GM12874 (cell line): Measurements from ENCODE around the gene TRPM8.

Experiments used
- TF ChIP-seq, protein P1 (sequence below): IDR thresholded peaks from 2 replicates; pipeline ENCODE4 v1.5.1; 2011; ENCODE audit warnings: low read depth, mild to moderate bottlenecking, control low read depth, low read length, moderate library complexity; ENCODE audit not compliant: insufficient read depth

Gene TRPM8

DNA sequence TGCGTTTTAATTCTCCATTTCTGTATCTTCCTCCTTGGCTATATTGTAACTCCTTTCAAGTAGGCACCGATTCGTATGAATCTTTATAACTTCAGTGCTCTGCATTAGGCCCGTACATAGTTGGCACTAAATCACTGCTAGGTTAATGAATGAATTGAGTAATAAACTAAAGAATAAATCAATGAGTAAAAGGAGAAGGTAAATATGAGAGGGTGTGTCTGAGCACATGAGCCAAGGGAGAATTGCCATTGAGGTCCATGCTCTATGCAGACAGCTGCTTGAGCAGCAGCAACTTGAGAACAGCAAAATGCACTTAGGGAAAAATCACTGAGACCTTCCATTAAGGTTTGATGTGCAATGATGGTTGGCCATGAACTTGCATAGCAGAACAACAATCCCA is 11.2 kb upstream of the TRPM8 start:
- TF ChIP-seq, protein P1, sequence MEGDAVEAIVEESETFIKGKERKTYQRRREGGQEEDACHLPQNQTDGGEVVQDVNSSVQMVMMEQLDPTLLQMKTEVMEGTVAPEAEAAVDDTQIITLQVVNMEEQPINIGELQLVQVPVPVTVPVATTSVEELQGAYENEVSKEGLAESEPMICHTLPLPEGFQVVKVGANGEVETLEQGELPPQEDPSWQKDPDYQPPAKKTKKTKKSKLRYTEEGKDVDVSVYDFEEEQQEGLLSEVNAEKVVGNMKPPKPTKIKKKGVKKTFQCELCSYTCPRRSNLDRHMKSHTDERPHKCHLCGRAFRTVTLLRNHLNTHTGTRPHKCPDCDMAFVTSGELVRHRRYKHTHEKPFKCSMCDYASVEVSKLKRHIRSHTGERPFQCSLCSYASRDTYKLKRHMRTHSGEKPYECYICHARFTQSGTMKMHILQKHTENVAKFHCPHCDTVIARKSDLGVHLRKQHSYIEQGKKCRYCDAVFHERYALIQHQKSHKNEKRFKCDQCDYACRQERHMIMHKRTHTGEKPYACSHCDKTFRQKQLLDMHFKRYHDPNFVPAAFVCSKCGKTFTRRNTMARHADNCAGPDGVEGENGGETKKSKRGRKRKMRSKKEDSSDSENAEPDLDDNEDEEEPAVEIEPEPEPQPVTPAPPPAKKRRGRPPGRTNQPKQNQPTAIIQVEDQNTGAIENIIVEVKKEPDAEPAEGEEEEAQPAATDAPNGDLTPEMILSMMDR, result no peak

DNA sequence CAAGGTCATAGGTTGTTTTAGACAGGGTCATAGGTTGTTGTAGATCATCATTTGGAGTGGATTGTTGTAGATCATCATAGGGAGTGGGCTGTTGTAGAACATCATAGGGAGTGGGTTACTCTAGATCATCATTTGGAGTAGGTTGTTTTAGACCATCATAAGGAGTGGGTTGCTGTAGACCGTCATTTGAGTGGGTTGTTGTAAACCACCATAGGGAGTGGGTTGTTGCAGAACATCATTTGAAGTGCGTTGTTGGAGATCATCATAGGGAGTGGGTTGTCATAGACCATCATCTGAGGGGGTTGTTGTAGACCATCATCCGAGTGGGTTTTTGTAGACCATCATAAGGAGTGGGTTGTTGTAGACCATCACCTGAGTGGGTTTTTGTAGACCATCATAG is 9.5 kb upstream of the TRPM8 start:
- TF ChIP-seq, protein P1, result no peak

DNA sequence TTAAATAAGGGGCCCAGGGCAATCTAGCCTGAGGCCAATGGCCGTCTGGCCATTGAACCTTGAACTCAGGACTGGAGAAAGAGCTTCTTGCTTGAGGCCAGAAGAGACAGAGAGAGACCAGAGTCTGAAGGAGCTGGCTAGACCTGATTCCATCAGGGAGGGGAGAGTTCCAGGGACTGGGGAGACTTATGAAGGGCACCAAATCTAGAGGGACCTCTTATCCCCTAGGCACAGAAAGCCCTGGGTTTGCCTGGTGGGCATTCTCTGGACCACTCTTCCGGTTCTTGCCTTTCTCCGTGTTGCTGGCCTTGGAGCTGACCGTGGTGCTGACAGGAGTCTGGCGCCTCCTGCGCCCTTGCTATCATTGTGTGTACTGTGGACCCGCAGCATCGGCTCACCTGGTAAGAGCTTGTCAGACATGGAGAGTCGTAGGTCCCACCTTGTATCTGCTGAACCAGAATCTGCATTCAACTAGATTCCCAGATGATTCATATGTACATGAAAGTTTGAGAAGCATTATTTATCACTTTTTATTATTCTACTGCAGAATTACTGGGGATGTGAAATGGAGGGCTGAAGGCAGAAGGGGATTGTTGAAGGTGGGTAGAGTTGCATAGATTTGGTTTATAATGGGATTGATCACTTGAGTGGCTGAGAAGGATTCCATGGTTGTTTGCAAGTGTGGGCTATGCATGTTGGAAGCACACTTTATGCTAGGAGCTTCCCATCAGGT is 4.3 kb upstream of the TRPM8 start:
- TF ChIP-seq, protein P1, result no peak

DNA sequence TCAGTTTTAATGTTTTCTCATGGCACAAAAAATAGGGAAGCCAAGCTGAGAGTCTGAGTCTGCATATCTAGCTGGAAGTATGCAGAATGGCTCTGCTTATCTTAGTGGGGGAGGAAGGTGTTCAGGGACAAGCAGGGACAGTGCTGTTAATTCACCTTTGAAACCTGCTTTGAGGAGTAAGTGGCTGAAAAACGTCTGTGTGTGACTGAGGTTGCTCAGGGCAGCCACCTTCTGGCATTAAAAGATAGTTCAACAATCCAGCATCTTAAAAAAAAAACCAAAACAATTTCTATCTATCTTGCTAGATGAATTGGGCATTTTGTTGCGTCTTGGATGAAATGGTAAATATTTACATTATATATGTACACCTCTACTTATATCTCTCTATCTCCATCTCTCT is 2.0 kb upstream of the TRPM8 start:
- TF ChIP-seq, protein P1, result no peak

DNA sequence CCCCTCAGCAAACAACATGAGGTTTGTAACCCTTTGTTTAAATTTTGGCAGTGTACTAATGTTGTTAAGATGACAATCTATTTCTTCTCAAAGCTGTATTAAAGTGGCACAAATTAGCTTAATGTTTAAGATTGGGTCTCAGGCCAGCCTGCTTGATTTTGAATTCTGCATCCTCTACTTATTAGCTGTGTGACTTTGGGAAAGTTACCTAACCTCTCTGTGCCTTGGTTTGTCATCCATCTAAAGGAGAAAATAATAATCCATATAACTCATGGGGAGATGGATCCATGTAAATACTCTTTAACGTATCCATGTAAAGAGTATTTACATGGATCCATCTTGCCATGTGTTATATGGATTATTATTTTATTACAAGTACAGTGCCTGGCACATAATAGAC is 2.1 kb downstream of the TRPM8 start:
- TF ChIP-seq, protein P1, result no peak

DNA sequence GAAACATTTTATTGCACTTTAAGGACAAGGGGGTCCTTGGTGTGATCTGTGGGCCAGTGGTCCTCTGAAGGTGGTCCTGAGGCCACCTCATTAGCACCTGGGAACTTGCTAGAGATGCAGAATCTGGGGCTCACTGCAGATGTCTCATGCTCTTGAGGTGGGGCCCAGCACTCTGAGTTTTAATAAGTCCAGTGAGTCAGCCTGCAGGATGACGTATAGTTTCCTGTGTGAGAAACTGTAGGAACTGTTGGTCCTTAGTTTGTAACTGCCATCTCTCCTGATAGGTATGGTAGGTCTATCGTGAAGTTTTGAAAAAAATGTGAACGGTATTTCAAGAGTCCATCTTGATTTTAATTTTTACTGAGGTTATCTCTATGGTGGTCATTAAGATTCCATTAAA is 2.8 kb downstream of the TRPM8 start:
- TF ChIP-seq, protein P1, result no peak

DNA sequence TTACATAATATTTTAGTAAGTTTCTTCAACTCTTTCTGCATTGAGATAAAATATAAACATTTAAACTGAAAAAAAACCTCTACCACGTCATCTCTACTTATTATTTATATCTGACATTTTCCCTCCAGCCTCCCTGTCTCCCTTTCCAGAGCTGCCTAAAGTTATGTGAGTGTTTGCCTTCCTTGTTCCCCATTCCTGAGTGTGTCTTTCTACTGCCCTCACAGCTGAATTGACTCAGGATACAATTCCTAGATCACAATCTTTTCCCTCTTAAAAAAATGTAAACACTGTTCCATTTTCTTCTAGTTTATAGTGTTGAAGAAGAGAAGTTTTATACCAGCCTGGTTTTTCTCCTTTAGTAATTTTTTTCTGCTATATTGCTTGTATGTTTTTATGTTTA is 5.3 kb downstream of the TRPM8 start:
- TF ChIP-seq, protein P1, result no peak
